EH (cell line): ENCODE results near the gene PODXL2.
"Not testable (repeated sequence)": the region's sequence is repeated elsewhere in the genome, so short reads cannot be mapped to it uniquely, and the experiment has no call there.

Experiments
- DNase-seq: peaks from one replicate; pipeline ENCODE4 v3.0.0-alpha.2; 2015; ENCODE audit warnings: low read depth

The PODXL2 gene

DNA sequence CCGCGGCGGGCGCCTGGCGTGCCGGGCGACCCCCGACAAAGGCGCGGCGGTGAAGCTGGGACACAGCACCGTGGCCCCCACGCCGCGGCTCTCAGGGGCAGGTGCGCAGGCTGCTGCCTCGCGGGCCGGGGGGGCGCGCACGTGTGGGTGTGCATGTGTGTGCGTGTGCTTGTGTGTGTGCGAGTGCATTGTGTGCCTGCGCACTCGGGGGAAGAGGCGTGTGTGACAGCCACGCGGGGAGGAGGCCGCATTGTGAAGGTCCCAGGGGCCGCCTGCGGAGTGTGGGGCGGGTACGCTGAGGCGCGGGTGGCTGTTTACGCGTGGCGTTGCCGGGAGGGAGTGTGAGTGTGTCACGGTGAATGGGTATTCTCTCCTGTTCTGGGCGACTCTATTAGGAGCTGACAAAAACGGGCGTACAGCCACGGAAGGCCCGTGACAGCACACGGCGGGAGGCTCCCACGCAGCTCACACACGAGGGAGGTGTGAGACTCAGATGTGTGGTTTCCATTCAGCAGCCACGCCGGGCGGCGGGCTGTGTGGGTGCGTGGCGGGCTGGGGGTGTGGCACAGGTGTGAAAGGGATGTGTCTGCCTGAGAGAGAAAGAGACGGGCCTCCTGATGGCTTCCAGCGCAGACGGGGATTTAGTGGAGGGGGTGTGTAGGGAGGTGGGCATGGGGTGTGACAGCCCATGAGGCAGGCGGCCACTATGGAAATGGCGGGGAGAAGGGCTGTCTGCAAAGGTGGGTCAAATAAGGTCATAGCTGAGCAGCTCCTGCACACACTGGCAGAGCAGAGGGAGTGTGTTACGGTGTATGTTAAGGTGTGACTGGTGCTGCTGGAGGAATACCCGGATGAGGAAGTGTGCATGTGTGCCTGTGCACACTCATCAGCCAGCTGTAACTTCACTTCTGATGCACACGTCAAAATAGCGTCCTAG, 750 bp downstream of the PODXL2 start:
- DNase-seq, result no peak

GRCh38 chr3:127630811-127631714, 2.1 kb downstream of the PODXL2 start:
- no peak for DNase-seq

DNA sequence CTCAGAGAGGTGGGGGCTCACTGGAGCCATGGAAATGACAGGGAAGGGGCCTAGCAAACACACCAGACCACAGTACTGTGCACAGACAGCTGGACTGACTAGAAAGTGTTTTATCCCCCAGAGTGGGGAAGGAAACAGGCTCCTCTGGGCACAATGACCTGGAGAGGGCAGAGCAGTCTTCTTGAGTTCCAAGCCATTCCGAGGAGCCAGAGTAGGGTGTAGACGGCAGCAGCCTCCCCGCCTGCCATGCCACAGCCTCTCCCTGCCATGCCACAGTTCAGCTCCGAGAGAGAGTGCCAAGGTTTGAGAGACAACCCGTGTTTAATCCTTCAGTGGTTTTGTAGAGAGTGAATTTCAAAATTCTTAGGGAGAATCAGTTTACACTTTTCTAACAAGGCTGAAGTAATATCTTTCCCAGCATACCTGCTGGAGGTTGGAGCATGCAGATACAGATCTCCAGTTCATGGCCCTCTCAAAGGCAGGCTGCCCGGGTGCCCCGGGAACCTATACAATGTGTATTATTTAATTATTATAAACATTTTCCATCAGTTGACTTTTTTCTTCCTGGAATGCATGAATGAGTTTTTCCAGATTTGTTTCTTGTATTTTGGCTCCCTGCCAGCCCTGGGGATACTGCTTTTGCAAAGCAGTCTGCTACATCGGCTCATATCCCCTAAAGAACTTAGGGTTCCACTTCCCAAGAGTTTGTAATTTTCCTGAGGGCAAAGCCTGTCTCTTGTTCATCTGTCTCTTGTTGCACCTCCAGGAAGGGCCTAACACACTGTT, 3.2 kb downstream of the PODXL2 start:
- no peak for DNase-seq

DNA sequence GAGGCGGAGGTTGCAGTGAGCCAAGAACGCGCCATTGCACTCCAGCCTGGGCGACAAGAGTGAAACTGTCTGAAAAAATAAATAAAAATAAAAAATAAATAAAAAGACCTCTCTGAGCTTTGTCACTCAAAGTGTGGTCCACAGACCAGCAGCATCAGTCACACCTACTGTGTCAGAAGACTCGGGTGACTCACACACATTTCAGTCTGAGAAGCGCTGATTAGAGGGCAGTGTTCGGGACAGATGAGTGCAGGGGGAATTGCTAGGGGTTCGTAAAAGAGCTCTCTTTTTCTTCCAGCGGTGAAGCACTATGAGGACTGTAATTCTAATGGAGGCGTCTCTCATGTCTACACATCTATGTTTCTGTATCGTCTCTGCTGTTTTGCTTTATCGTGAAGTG, 5.7 kb downstream of the PODXL2 start:
- DNase-seq, result no peak

- DNase-seq, result no peak
Observed at GRCh38 chr3:127637546-127637945, 8.6 kb downstream of the PODXL2 start.

GRCh38 chr3:127637971-127638370, 9.0 kb downstream of the PODXL2 start:
- DNase-seq, result no peak

DNA sequence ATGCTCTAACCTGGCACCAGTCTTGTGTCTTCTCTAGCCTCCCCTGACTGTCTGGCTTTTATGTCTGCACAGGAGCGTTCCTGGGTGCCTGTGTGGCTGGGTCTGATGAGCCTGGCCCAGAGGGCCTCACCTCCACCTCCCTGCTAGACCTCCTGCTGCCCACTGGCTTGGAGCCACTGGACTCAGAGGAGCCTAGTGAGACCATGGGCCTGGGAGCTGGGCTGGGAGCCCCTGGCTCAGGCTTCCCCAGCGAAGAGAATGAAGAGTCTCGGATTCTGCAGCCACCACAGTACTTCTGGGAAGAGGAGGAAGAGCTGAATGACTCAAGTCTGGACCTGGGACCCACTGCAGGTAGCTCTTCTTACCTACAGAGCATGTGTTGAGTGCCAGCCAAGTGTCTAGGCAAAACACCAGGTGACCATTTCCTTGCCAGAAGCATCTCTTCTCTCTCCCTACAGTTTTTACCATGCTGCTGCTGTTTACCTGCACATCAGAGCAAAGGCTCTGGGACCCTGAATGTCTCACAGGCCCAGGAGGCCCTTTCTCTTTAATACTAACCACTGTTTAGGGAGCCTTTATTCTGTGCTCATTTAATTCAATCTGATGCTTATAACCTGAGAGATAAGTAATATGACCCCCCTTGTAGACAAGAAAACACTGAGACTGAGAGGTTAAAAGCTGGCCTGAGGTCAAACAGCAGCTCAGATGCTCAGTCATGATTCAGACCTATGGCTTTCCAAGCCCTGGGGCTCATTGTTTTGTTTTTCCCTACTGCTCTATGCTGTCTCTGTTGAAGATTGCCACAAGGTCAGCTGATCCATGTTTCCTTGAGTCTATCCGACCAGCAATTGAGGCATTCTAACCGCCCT, 10.4 kb downstream of the PODXL2 start:
- DNase-seq, result peak; percentile 80

DNA sequence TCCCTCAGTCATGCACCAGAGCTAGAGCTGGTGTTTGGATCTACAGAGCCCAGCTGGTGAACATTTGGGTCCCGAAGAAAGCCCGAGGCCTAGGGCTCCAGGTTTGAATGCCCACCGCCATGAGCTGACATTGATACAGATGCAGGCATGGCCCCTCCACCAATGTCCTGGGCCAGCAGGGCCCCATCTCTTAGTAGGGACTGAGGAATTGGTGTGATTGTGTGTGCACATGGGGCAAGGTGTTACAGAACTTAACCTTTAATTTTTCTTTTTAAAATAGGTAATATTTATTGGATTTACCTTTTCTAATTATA, 11.0 kb downstream of the PODXL2 start:
- no peak for DNase-seq

DNA sequence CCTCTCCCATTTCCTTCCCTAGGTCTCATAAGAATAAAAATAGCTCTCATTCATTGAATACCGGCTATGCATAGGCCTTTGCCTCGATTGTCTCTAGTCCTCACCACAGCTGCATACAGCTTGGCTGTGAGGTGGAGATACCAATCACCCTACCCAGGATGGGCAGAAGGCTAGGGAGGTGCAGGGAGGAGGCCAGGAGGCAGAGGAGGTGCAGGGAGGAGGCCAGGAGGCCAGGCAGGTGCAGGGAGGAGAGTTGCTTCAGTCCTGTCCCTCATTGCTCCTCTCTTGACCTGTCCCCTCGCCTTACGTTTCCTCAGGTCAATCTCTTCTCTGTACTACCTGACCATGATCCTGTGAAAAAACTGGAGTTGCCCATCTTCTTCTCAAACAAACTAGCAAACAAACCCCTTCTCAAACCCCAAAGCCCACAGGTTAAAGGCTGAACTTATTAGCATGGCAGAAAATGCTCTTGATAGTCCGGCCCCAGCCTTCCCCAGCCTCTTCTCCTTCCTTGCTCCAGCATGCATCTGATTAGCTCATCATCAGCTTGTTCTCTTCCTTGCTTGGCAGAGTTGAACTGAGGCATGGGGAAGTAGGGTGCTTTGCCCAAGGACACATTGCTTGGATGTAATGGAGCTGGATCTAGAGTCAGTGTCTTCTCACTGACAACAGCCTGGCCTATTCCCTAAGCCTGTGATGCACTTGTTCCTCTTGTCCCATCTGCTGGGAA, 15.8 kb downstream of the PODXL2 start:
- DNase-seq, result no peak

DNA sequence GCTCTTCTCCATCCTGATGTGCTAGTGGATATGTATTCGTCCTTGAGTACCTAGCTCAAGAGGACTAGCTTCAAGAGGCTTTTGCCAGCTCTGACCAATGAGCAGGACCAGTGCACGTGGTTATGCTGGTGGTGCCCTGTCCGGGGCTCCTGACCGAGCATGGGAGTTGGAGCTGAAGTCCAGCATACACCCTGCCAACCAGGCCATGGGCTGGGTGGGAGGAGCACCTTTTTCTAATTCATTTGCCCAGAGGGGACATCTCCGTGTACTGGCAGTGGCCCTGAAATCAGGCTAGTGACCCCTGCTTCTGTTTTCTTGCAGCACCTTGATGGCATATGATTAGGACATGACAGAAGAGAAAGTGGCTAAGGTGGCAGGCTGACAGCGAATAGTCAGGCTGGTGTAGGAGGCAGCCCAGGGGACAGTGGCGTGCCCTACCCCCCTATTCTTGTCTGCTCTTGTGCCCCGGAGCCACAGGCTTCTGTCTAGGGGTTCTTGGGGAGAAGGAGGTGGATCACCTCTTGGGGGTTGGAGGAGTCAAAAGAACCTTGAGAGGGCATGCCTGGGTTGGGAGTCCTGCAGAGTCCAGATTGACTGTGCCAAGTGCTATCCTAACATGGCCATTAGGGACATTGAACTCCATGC, 16.5 kb downstream of the PODXL2 start:
- DNase-seq, result no peak

DNA sequence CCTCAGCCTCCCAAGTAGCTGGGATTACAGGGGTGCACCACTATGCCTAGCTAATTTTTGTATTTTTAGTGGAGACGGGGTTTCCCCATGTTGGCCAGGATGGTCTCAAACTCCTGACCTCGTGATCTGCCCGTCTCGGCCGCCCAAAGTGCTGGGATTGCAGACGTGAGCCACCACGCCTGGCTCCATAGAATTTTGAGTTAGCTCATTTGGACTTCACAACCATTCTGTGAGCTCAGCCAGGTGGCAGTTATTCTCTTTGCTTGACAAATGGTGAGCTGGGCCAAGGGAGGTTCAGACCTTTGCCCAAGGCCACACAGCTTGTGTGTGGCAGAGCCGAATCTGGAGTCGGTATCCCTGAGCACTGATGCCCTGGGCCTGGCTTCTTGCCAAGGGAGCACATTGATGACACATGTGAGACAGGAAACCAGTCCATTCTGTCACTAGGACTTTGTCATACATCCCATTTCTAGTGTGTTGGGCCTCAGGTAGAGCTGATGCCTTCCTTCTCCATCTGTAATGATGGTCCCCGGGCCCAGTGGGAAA, 17.6 kb downstream of the PODXL2 start:
- no peak for DNase-seq

DNA sequence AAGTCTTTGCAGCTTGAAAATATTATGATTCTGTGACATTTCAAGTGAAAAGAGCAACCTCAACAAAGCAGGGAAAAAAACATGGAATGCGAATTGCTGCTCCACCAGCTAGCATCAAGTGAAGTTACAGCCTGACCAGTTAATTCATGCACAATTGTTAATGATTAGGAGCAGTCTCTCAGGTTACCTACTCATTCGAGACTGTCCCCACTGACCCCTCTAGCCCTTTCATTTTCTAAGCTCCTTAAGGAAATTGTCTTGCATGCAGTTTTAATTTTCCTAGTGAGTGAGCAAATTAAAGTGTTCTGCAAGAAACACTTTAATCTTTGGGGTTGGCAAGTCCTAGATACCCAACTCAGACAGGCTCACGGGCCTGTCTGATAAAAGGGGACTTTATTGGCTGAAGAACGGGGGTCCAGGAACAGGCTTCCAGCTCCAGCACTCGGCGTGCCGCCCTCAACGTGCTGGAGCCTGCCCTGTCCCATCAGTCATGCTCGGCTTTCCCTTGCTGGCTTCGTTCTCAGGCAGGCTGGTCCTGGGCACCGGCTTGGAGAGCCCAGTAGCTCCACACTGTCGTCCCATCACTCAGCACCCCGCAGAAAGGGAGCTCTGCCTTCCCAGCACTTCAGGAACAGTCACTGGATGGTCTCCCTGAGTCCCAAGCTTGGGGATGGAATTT, 18.3 kb downstream of the PODXL2 start:
- no peak for DNase-seq

DNA sequence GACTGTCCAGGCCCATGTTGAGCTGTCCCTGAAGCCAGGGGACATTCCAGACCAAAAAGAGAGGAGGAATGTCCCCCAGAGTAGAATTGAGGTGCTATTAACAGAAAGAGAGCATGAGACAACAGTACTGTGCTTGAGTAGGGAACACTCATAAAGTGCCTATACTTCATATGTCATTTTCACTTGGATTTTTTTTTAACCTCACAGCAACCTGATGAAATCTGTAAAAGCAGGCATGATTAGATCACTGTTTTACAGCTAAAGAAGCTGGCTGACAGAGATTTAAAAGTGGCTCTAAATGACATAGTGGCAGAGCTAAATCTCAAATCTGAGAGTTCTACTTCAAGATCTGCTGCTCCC, 18.8 kb downstream of the PODXL2 start:
- no peak for DNase-seq

DNA sequence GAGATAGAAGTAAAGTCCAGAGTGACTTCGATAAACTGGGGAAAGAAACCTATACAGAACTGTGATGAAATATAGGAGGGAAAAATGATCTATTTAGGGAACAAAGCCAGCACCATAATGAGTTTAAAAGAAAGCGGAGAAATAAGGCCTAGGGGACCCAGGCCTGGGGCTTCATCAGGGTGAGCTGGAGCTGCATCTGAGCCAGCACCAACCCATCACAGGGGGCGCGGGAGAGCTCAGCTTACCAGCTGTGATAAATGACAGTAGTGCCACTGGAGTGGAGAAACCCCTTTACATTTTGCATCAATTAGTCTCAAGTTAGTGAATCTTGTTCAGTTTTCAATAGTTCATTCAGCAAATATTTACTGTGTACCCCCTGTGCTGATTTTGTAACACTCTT, 21.3 kb downstream of the PODXL2 start:
- no peak for DNase-seq

DNA sequence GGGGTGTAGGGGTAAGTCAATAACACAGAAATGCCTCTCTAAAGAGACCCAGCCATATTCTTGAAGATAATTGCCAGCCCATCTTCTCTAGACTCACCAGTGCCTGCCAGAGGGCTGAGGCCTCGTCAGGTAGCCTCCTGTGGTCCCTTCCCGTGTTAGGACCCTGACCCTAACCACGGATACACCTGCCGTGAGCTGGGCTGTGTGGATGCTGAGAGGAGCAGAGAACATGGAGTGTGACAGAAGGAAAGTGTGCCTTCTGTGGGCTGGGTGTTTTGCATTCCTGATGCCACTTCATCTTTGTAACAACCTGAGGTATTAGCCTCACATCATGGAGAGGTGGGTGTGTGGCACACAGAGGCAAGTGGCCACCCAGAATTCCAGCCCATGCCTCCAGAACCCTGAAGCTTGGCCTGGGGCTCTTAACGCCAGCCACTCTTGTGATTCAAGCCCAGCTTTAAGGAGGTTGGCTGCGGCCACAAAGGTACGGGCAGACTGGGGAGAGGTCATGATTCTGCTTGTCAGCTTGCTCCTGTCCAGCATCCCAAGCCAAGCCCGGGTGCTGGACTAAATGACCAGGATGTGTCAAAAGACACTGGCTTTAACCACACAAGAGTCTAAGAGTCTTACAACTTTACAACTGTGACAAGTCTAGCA, 22.7 kb downstream of the PODXL2 start:
- DNase-seq, result no peak

GRCh38 chr3:127652246-127652995, 23.4 kb downstream of the PODXL2 start:
- DNase-seq, result peak; percentile 71

GRCh38 chr3:127654374-127654773, 25.4 kb downstream of the PODXL2 start:
- DNase-seq, result no peak

DNA sequence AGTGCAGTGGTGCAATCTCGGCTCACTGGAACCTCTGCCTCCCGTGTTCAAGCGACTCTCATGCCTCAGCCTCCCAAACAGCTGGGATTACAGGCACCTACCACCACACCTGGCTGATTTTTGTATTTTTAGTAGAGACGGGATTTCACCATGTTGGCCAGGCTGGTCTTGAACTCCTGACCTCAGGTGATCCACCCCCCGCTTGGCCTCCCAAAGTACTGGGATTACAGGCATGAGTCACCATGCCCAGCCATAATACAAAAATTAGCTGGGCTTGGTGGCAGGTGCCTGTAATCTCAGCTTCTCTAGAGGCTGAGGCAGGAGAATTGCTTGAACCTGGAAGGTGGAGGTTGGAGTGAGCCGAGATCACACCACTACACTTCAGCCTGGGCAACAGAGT, 26.0 kb downstream of the PODXL2 start:
- not testable (repeated sequence) for DNase-seq
